ENCODE data around the gene KRT26. TPM values are rescaled to one million over a fixed set of nuclear protein-coding genes. Genes with fewer than 3 reads are reported as not detected.
A peak's percentile ranks its signal among the peaks of the same experiment; 100 is the strongest.

Gene KRT26
- total RNA-seq, 1 experiment from 2014 or later: not detected

GRCh38 chr17:40791787-40792436 lies 19.9 kb upstream of the KRT26 start:
- Histone ChIP-seq H3K4me3 (no peak overlapping the region), H3K36me3 (ENCODE audit: low read depth) (no peaks in the 10 kb centered on the region), H3F3A (ENCODE audit: insufficient read depth, low read depth) (no peaks in the 10 kb centered on the region), H3K4me1 (replicated peaks; ENCODE audit: insufficient read depth) (no peaks in the 10 kb centered on the region), H3K9me3 (ENCODE audit: insufficient read depth, low read depth) (no peaks in the 10 kb centered on the region), H3K79me2 (ENCODE audit: low read depth) (no peaks in the 10 kb centered on the region), H3K4me2 (no peak overlapping the region), H3K9me2 (ENCODE audit: insufficient read depth) (no peaks in the 10 kb centered on the region), H3K27me3 (ENCODE audit: insufficient read depth, low read depth) (no peaks in the 10 kb centered on the region), H4K20me1 (ENCODE audit: insufficient read depth) (no peaks in the 10 kb centered on the region), H3K27ac (no peak overlapping the region), H2AFZ (no peak overlapping the region)
- ChIA-PET CTCF (interaction anchor here (2.4 kb wide), 1 partner anchor 177 kb away, joined by 14 read pairs; no protein-coding TSS in a partner anchor), POLR2A (ENCODE audit: unreplicated experiment) (no interaction called here)
- no TSS peak for BruUV-seq (replicated peaks)
- TF ChIP-seq, protein P1, sequence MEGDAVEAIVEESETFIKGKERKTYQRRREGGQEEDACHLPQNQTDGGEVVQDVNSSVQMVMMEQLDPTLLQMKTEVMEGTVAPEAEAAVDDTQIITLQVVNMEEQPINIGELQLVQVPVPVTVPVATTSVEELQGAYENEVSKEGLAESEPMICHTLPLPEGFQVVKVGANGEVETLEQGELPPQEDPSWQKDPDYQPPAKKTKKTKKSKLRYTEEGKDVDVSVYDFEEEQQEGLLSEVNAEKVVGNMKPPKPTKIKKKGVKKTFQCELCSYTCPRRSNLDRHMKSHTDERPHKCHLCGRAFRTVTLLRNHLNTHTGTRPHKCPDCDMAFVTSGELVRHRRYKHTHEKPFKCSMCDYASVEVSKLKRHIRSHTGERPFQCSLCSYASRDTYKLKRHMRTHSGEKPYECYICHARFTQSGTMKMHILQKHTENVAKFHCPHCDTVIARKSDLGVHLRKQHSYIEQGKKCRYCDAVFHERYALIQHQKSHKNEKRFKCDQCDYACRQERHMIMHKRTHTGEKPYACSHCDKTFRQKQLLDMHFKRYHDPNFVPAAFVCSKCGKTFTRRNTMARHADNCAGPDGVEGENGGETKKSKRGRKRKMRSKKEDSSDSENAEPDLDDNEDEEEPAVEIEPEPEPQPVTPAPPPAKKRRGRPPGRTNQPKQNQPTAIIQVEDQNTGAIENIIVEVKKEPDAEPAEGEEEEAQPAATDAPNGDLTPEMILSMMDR (conservative IDR thresholded peaks at IDR 0.05): peak; percentile 70
- no peak for TF ChIP-seq EZH2 (IDR thresholded peaks at IDR 0.05; ENCODE audit: low read depth)
- intact Hi-C loops (cut with micrococcal nuclease; ENCODE audit: unreplicated experiment): loop anchor here (1.0 to 5.0 kb wide), 3 partner anchors 155 to 433 kb away; no protein-coding TSS in a partner anchor
- no peak for DNase-seq

DNA sequence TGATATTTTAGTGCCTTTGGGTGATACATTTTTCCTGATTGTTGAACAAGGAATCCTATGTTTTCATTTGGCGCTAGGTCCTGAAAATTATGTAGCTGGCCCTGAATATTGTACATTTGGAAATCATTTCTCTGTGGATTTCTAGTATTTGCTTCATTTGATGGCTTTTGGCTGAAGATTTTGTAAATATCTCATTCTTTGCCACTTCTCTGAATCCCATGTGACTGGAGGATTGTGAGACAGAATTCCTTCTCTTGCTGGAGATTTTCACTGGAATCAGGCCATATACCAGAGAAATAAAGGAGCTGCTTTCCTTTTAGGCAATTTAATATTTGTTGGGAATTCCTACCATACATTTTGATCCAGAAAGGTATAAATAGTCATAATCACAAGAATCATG lies 19.1 kb upstream of the KRT26 start:
- no peaks in the 10 kb centered on the region for H3F3A ChIP-seq (ENCODE audit: insufficient read depth, low read depth)
- intact Hi-C loops (cut with micrococcal nuclease; ENCODE audit: unreplicated experiment): loop anchor here (5.0 kb wide), 1 partner anchor 154 kb away; no protein-coding TSS in a partner anchor
- no peaks in the 10 kb centered on the region for H4K20me1 ChIP-seq (ENCODE audit: insufficient read depth)
- H3K4me3 ChIP-seq: no peak overlapping the region
- no peaks in the 10 kb centered on the region for H3K79me2 ChIP-seq (ENCODE audit: low read depth)
- no peaks in the 10 kb centered on the region for H3K27me3 ChIP-seq (ENCODE audit: insufficient read depth, low read depth)
- no peaks in the 10 kb centered on the region for H3K4me1 ChIP-seq (replicated peaks; ENCODE audit: insufficient read depth)
- no TSS peak for BruUV-seq (replicated peaks)
- no peak for DNase-seq
- no peaks in the 10 kb centered on the region for H3K36me3 ChIP-seq (ENCODE audit: low read depth)
- ChIA-PET POLR2A (ENCODE audit: unreplicated experiment) (no interaction called here), CTCF (interaction anchor here (0.7 to 2.4 kb wide), 2 partner anchors 176 to 252 kb away, joined by 5 to 14 read pairs; no protein-coding TSS in a partner anchor)
- no peak overlapping the region for H2AFZ ChIP-seq
- H3K9me2 ChIP-seq (ENCODE audit: insufficient read depth): no peaks in the 10 kb centered on the region
- no peak overlapping the region for H3K27ac ChIP-seq
- H3K4me2 ChIP-seq: no peak overlapping the region
- no peaks in the 10 kb centered on the region for H3K9me3 ChIP-seq (ENCODE audit: insufficient read depth, low read depth)
- no peak for TF ChIP-seq EZH2 (IDR thresholded peaks at IDR 0.05; ENCODE audit: low read depth)
- TF ChIP-seq, protein P1 (conservative IDR thresholded peaks at IDR 0.05): no peak

GRCh38 chr17:40782450-40782849 lies 10.4 kb upstream of the KRT26 start, which contains the start of gene KRT27:
TSS of gene KRT27 (minus strand) at chr17:40782550. CDS start at chr17:40782493, 57 bp downstream.
- no peaks in the 10 kb centered on the region for H3K79me2 ChIP-seq (ENCODE audit: low read depth)
- no peak within 1 kb of the TSS for H3K4me2 ChIP-seq
- no peaks in the 10 kb centered on the region for H3K27me3 ChIP-seq (ENCODE audit: insufficient read depth, low read depth)
- H3K9me3 ChIP-seq (ENCODE audit: insufficient read depth, low read depth): no peaks in the 10 kb centered on the region
- ChIA-PET CTCF (no interaction called here), POLR2A (ENCODE audit: unreplicated experiment) (interaction anchor here (0.6 kb wide), 1 partner anchor 134 kb away, joined by 9 read pairs; no protein-coding TSS in a partner anchor)
- TF ChIP-seq, protein P1 (conservative IDR thresholded peaks at IDR 0.05): no peak
- no peak for TF ChIP-seq EZH2 (IDR thresholded peaks at IDR 0.05; ENCODE audit: low read depth)
- no peaks in the 10 kb centered on the region for H3K36me3 ChIP-seq (ENCODE audit: low read depth)
- intact Hi-C loops (cut with micrococcal nuclease; ENCODE audit: unreplicated experiment): no loop called here
- BruUV-seq (replicated peaks): no TSS peak
- H3K4me1 ChIP-seq (replicated peaks; ENCODE audit: insufficient read depth): no peaks in the 10 kb centered on the region
- no peak within 1 kb of the TSS for H2AFZ ChIP-seq
- no peaks in the 10 kb centered on the region for H3F3A ChIP-seq (ENCODE audit: insufficient read depth, low read depth)
- no peak within 1 kb of the TSS for H3K4me3 ChIP-seq
- H3K27ac ChIP-seq: no peak within 1 kb of the TSS
- H4K20me1 ChIP-seq (ENCODE audit: insufficient read depth): no peaks in the 10 kb centered on the region
- no peak for DNase-seq
- H3K9me2 ChIP-seq (ENCODE audit: insufficient read depth): no peaks in the 10 kb centered on the region

All from PC-9 (cell line).